Activated T-cell treated with anti-CD3 and anti-CD28 coated beads, Interleukin-2, amount 50 U/mL, for 4 hours (primary cell): ENCODE measurements around the gene ZBTB14. TPM values are rescaled to one million over a fixed set of nuclear protein-coding genes. Genes with fewer than 3 reads are reported as not detected.

ENCODE experiments used
- ATAC-seq, 2 donors: fragments of 200-7000 bp; cut with Tn5 transposase; one replicate each; pipeline ENCODE4 v1.10.0; 2021
- DNase-seq: peaks from one replicate; pipeline ENCODE4 v3.0.0-alpha.2; 2020
- H3K27me3 Mint-ChIP-seq: one replicate; pipeline ENCODE4 v1.8.0; 2021; ENCODE audit warnings: low read depth, mixed read lengths
- H3K36me3 Mint-ChIP-seq: one replicate; pipeline ENCODE4 v1.8.0; 2022; ENCODE audit warnings: mixed read lengths; ENCODE audit not compliant: insufficient read depth
- H3K4me1 Mint-ChIP-seq: one replicate; pipeline ENCODE4 v1.8.0; 2021; ENCODE audit warnings: low read depth, mixed read lengths
- H3K4me3 Mint-ChIP-seq: one replicate; pipeline ENCODE4 v1.8.0; 2021; ENCODE audit warnings: mild to moderate bottlenecking, moderate library complexity, mixed read lengths
- H3K9me3 Mint-ChIP-seq: one replicate; pipeline ENCODE4 v1.8.0; 2021; ENCODE audit warnings: mixed read lengths
- total RNA-seq, 3 donors: library from RNA; stranded (reverse); gene quantifications; one replicate each; pipeline ENCODE4 v1.2.1, GENCODE V29; 2021

ZBTB14 gene
- total RNA-seq, 3 donors from 2014 or later = 11.8 to 16.8 (median 15.8) TPM

DNA sequence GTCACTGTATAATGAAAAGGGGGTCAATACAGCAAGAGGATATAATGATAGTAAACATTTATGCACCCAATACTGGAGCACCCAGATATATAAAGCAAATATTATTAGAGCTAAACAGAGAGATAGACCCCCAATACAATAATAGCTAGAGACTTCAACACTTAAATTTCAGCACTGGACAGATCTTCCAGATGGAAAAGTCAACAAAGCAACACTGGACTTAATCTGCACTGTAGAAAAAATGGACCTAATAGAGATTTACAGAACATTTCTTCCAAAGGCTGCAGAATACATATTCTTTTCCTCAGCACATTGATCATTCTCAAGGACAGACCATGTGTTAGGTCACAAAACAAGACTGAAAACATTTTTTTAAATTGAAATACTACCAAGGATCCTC is 26.7 kb downstream of the ZBTB14 start:
- Mint-ChIP-seq H3K9me3 (peaks cover 31% of the 10 kb centered on the region), H3K27me3 (peaks cover 9% of the 10 kb centered on the region), H3K4me1 (no peaks in the 10 kb centered on the region), H3K36me3 (peaks cover 4% of the 10 kb centered on the region), H3K4me3 (no peak overlapping the region)
- DNase-seq = no peak
- ATAC-seq = no peak

DNA sequence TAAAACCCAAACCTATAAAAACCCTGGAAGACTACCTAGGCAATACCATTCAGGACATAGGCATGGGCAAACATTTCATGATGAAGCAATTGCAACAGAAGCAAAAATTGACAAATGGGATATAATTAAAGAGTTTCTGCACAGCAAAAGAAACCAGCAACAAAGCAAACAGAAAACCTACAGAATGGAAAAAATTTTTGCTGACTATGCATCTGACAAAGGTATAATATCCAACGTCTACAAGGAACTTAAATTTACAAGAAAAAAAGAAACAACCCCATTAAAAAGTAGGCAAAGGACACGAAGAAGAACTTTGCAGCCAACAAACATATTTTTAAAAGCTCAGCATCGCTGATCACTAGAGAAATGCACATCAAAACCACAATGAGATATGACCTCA is 28.8 kb downstream of the ZBTB14 start:
- H3K9me3 Mint-ChIP-seq = peaks cover 40% of the 10 kb centered on the region
- no peaks in the 10 kb centered on the region for H3K4me1 Mint-ChIP-seq
- peaks cover 4% of the 10 kb centered on the region for H3K36me3 Mint-ChIP-seq
- peaks cover 13% of the 10 kb centered on the region for H3K27me3 Mint-ChIP-seq
- DNase-seq = no peak
- no peak for ATAC-seq
- H3K4me3 Mint-ChIP-seq = no peak overlapping the region

DNA sequence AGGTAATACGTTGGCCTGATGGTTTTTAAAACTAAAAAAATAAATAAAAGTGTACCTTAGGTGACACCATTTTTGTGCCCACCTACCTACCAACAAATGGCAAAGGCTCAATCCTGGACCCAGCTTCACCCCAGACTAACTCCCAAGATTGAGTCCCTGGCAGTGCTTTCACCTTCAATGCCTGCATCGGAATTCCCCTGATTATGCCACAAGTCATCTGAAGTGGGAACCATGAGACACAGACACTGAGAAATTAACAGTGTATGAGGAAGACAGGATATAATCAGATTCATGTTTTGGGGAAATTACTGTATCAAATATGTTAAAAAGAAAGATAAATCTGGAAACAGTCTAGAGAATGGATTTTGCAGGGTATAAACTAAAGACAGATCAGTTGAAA is 41.6 kb downstream of the ZBTB14 start:
- ATAC-seq (no peak), DNase-seq (no peak)
- Mint-ChIP-seq H3K27me3 (peaks cover 3% of the 10 kb centered on the region), H3K4me3 (no peak overlapping the region), H3K4me1 (no peaks in the 10 kb centered on the region), H3K36me3 (no peaks in the 10 kb centered on the region), H3K9me3 (no peaks in the 10 kb centered on the region)

DNA sequence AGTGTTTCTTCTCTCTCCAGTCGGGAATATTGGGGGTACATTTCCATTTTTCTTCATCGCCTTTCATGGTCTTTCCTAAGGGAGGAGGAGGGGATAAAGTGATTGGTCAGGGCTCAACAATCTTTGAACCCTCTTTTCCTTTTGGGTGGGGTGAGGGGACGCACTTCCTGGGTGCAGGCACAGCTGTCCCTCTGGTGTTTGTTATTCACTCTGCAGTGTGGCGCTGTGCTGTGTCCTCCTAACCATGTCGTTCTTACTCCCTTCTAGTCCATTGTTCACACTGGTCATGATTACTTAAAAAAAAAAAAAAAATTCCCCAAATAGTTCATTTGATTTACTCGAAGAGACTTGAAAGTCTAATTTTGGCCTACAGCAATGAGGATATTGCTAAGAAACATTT is 44.4 kb downstream of the ZBTB14 start:
- ATAC-seq = no peak
- no peaks in the 10 kb centered on the region for H3K36me3 Mint-ChIP-seq
- no peak for DNase-seq

GRCh38 chr18:5250603-5251002 is 44.9 kb downstream of the ZBTB14 start:
- H3K4me1 Mint-ChIP-seq = no peaks in the 10 kb centered on the region
- no peak for ATAC-seq
- H3K9me3 Mint-ChIP-seq = no peaks in the 10 kb centered on the region
- H3K4me3 Mint-ChIP-seq = no peak overlapping the region
- peaks cover 3% of the 10 kb centered on the region for H3K27me3 Mint-ChIP-seq
- no peaks in the 10 kb centered on the region for H3K36me3 Mint-ChIP-seq
- no peak for DNase-seq

More for the DNA sequence above, 44.4 kb downstream of the ZBTB14 start:
- peaks cover 3% of the 10 kb centered on the region for H3K27me3 Mint-ChIP-seq
- H3K4me1 Mint-ChIP-seq = no peaks in the 10 kb centered on the region
- H3K4me3 Mint-ChIP-seq = no peak overlapping the region
- H3K9me3 Mint-ChIP-seq = no peaks in the 10 kb centered on the region

- peaks cover 37% of the 10 kb centered on the region for H3K36me3 Mint-ChIP-seq
- DNase-seq (no peak), ATAC-seq (no peak)
- H3K4me3 Mint-ChIP-seq = no peak overlapping the region
- H3K9me3 Mint-ChIP-seq = peaks cover 2% of the 10 kb centered on the region
- H3K27me3 Mint-ChIP-seq = no peaks in the 10 kb centered on the region
- peaks cover 21% of the 10 kb centered on the region for H3K4me1 Mint-ChIP-seq
These were observed 50.6 kb downstream of the ZBTB14 start for GRCh38 chr18:5244941-5245340.

DNA sequence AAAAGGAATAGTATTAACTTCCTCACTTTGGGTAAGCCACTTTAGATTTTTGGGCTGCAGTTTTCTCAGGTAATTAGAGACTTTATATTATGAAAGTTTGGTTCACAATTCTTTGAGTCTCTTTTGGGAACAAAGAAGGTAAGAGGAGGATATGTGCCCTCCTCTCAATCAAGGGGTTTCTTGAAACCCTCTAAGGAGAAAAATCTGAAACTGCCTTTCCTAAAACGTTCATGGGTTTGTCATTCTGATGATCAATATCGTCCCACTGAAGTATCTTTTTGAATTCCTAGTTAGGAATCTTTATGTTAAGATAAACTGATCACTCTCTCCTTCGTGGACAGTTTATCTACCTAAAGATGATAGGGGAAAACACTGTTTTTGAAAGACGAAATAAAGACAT is 56.1 kb downstream of the ZBTB14 start:
- peak overlapping the region; percentile 94 for H3K4me3 Mint-ChIP-seq
- peaks cover 34% of the 10 kb centered on the region for H3K36me3 Mint-ChIP-seq
- no peak for DNase-seq
- peaks cover 41% of the 10 kb centered on the region for H3K4me1 Mint-ChIP-seq
- ATAC-seq = no peak
- H3K9me3 Mint-ChIP-seq = no peaks in the 10 kb centered on the region
- H3K27me3 Mint-ChIP-seq = peaks cover under 1% of the 10 kb centered on the region

Other genes with a start within 250 kb of the ZBTB14 start
- not detected for gene AKAIN1, start 98.5 kb downstream of the ZBTB14 start, total RNA-seq
- gene EPB41L3, start 248.3 kb upstream of the ZBTB14 start, total RNA-seq = 1 to 10 TPM in 1 of 3 donors, under 1 TPM in 2; 0.25 to 1.1 (median 0.57) TPM